SU-DHL-6 (cell line): Measurements from ENCODE around the gene CACNA1C.

Source experiments
- H2AFZ ChIP-seq: fragments of 200-600 bp; sonication (generic); 2 replicates; pipeline ENCODE4 v1.6.1; 2014; ENCODE audit warnings: low read depth, mild to moderate bottlenecking, moderate library complexity, mixed read lengths, antibody characterized with exemption, low read length; ENCODE audit not compliant: severe bottlenecking
- H3F3A ChIP-seq: fragments of 200-600 bp; shearing (Covaris generic); 2 replicates; pipeline ENCODE4 v1.6.0; 2016; ENCODE audit warnings: antibody characterized with exemption, mild to moderate bottlenecking; ENCODE audit not compliant: insufficient read depth
- H3K27ac ChIP-seq: fragments of 200-600 bp; sonication (generic); 2 replicates; pipeline ENCODE4 v1.5.1; 2016; ENCODE audit warnings: low read depth, mild to moderate bottlenecking, low read length, moderate library complexity, mixed read lengths
- H3K27me3 ChIP-seq: fragments of 200-600 bp; sonication (generic), shearing (Covaris generic); 2 replicates; pipeline ENCODE4 v1.6.0; 2014; ENCODE audit warnings: mild to moderate bottlenecking, low read length
- H3K36me3 ChIP-seq: fragments of 200-600 bp; sonication (generic); 2 replicates; pipeline ENCODE4 v1.6.1; 2014; ENCODE audit warnings: mild to moderate bottlenecking, low read length, mixed read lengths
- H3K4me2 ChIP-seq: fragments of 300-600, 200-600 bp; shearing (Covaris generic), sonication (generic); 2 replicates; pipeline ENCODE4 v1.6.0; 2014; ENCODE audit warnings: low read length, low read depth, mild to moderate bottlenecking; ENCODE audit not compliant: poor library complexity, severe bottlenecking
- H3K4me3 ChIP-seq: fragments of 200-600 bp; sonication (generic); 2 replicates; pipeline ENCODE4 v1.5.1; 2014; ENCODE audit warnings: antibody characterized with exemption, low read length, mild to moderate bottlenecking, mixed read lengths; ENCODE audit not compliant: insufficient read depth, poor library complexity, severe bottlenecking
- H3K79me2 ChIP-seq: fragments of 200-600 bp; sonication (generic); 2 replicates; pipeline ENCODE4 v1.6.1; 2014; ENCODE audit warnings: mild to moderate bottlenecking, low read length, moderate library complexity; ENCODE audit not compliant: insufficient read depth
- H3K9ac ChIP-seq: fragments of 200-600 bp; sonication (generic); 2 replicates; pipeline ENCODE4 v1.7.0; 2014; ENCODE audit warnings: mild to moderate bottlenecking, low read length
- H3K9me2 ChIP-seq: fragments of 200-600 bp; sonication (generic); replicated peaks from 2 replicates; pipeline ENCODE4 v1.6.1; 2014; ENCODE audit warnings: low read length; ENCODE audit not compliant: insufficient read depth
- H3K9me3 ChIP-seq: fragments of 200-600 bp; sonication (generic); 2 replicates; pipeline ENCODE4 v1.6.1; 2014; ENCODE audit warnings: low read length, mixed read lengths; ENCODE audit not compliant: insufficient read depth
- H4K20me1 ChIP-seq: fragments of 200-600 bp; sonication (generic); 2 replicates; pipeline ENCODE4 v1.6.1; 2014; ENCODE audit warnings: low read depth, mild to moderate bottlenecking, antibody characterized with exemption, low read length, moderate library complexity, mixed read lengths
- EZH2phosphoT487 ChIP-seq: fragments of 200-600 bp; sonication (generic), shearing (Covaris generic); conservative IDR thresholded peaks from 2 replicates; pipeline ENCODE4 v1.6.1; 2018; ENCODE audit warnings: mild to moderate bottlenecking, antibody characterized with exemption, low read length, moderate library complexity, mixed read lengths
- TF ChIP-seq, protein P1 (sequence below): fragments of 200-600 bp; sonication (generic); IDR thresholded peaks from one replicate; pipeline ENCODE4 v1.5.1; 2017; ENCODE audit warnings: antibody characterized with exemption, mild to moderate bottlenecking, low read length, moderate library complexity; ENCODE audit not compliant: insufficient read depth, poor library complexity, severe bottlenecking

CACNA1C gene

DNA sequence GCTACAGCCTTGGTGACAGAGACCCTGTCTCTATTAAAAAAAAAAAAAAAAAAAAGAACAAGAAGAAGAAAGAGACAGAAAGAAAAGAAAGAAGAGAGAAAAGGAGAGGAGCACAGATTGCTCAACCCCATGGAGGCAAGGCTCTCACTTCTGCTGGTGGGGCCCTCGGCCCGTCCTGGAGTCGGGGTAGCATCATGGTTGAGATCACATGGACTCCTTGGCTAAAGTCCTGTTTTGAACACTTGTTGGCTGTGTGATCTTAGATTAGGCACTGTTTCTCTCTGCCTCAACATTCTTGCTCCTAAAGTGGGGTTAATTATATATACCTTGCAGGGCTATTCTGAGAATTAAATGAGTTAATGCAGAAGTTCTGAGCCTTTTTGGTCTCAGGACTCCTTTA lies 207.7 kb downstream of the CACNA1C start:
- H3K4me3 ChIP-seq = no peak overlapping the region
- peak overlapping the region; percentile 70 for H3K4me2 ChIP-seq
- H4K20me1 ChIP-seq = no peaks in the 10 kb centered on the region
- H3K36me3 ChIP-seq = no peaks in the 10 kb centered on the region
- peak overlapping the region; percentile 48; the same call in 1 of the 2 replicates for H3K9ac ChIP-seq
- H2AFZ ChIP-seq = no peak overlapping the region
- TF ChIP-seq, protein P1, sequence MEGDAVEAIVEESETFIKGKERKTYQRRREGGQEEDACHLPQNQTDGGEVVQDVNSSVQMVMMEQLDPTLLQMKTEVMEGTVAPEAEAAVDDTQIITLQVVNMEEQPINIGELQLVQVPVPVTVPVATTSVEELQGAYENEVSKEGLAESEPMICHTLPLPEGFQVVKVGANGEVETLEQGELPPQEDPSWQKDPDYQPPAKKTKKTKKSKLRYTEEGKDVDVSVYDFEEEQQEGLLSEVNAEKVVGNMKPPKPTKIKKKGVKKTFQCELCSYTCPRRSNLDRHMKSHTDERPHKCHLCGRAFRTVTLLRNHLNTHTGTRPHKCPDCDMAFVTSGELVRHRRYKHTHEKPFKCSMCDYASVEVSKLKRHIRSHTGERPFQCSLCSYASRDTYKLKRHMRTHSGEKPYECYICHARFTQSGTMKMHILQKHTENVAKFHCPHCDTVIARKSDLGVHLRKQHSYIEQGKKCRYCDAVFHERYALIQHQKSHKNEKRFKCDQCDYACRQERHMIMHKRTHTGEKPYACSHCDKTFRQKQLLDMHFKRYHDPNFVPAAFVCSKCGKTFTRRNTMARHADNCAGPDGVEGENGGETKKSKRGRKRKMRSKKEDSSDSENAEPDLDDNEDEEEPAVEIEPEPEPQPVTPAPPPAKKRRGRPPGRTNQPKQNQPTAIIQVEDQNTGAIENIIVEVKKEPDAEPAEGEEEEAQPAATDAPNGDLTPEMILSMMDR = no peak
- TF ChIP-seq EZH2phosphoT487 = no peak
- no peaks in the 10 kb centered on the region for H3K9me2 ChIP-seq
- no peaks in the 10 kb centered on the region for H3K9me3 ChIP-seq
- H3K27ac ChIP-seq = peak overlapping the region; percentile 96; the same call in 1 of the 2 replicates
- peaks cover 28% of the 10 kb centered on the region; the same call in 1 of the 2 replicates for H3F3A ChIP-seq
- H3K27me3 ChIP-seq = no peaks in the 10 kb centered on the region
- H3K79me2 ChIP-seq = no peaks in the 10 kb centered on the region

DNA sequence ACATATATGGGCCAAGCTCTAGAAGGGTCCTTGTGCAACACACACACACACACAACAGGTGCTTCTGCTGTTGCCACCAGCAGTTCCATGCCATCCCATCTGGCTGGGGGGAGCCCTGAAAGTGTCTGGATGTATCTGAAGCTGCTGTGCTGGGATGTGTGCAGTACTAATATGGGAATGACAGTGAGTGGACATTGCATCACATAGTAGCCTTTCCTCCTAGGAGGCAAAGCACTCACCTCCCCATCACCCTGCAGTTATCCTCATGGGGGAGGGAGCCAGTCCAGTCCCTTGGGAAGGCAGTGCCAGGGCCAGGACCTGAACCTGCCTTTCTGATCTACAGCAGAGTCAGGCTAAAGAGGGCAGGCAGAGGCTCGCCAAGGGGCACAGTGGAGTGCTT lies 208.9 kb downstream of the CACNA1C start:
- H3K27me3 ChIP-seq = no peaks in the 10 kb centered on the region
- no peak overlapping the region for H2AFZ ChIP-seq
- no peaks in the 10 kb centered on the region for H3K36me3 ChIP-seq
- H3K9me3 ChIP-seq = no peaks in the 10 kb centered on the region
- no peak overlapping the region for H3K4me3 ChIP-seq
- no peak overlapping the region for H3K27ac ChIP-seq
- H3K9me2 ChIP-seq = no peaks in the 10 kb centered on the region
- no peak overlapping the region for H3K9ac ChIP-seq
- no peaks in the 10 kb centered on the region for H3K79me2 ChIP-seq
- TF ChIP-seq, protein P1 = no peak
- TF ChIP-seq EZH2phosphoT487 = no peak
- H4K20me1 ChIP-seq = no peaks in the 10 kb centered on the region
- H3F3A ChIP-seq = peaks cover 21% of the 10 kb centered on the region; the same call in 1 of the 2 replicates
- H3K4me2 ChIP-seq = no peak overlapping the region

- no peaks in the 10 kb centered on the region for H3K9me3 ChIP-seq
- H3K9me2 ChIP-seq = no peaks in the 10 kb centered on the region
- H3K79me2 ChIP-seq = no peaks in the 10 kb centered on the region
- TF ChIP-seq, protein P1 = no peak
- no peak for TF ChIP-seq EZH2phosphoT487
- H4K20me1 ChIP-seq = no peaks in the 10 kb centered on the region
- H3K4me2 ChIP-seq = no peak overlapping the region
- H3K4me3 ChIP-seq = no peak overlapping the region
- no peak overlapping the region for H3K27ac ChIP-seq
- no peaks in the 10 kb centered on the region for H3K27me3 ChIP-seq
- H3K36me3 ChIP-seq = no peaks in the 10 kb centered on the region
- H3K9ac ChIP-seq = no peak overlapping the region
- peaks cover 19% of the 10 kb centered on the region; the same call in 1 of the 2 replicates for H3F3A ChIP-seq
- no peak overlapping the region for H2AFZ ChIP-seq
Measured at GRCh38 chr12:2262449-2262848, 209.7 kb downstream of the CACNA1C start.

DNA sequence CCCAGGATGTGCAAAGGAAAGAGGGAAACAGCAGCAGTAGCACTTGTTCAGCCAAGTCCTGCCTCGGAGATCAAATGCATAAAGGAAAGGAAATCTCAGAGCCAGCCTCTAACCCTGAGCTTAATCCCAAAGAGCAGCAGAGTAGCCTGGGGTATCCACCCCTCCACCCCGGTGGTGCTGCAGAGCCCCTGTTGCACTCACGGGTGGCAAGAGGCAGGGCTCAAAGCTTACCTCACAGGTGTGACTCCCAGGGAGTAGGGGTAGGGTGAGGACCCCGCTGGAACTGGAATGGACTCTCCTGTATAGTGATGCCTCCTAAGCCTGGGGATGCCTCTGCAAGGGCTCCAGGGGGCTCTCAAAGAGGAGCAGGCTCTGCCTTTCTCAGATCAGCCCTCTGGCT lies 211.1 kb downstream of the CACNA1C start:
- Histone ChIP-seq H3F3A (peaks cover 11% of the 10 kb centered on the region; the same call in 1 of the 2 replicates), H3K4me2 (no peak overlapping the region)

More for the DNA sequence above, 211.1 kb downstream of the CACNA1C start:
- H3K27ac ChIP-seq = no peak overlapping the region
- no peaks in the 10 kb centered on the region for H4K20me1 ChIP-seq
- TF ChIP-seq EZH2phosphoT487 = no peak
- TF ChIP-seq, protein P1 = no peak
- no peak overlapping the region for H3K9ac ChIP-seq
- no peaks in the 10 kb centered on the region for H3K9me3 ChIP-seq
- H3K9me2 ChIP-seq = no peaks in the 10 kb centered on the region
- H2AFZ ChIP-seq = no peak overlapping the region
- no peaks in the 10 kb centered on the region for H3K36me3 ChIP-seq
- H3K4me3 ChIP-seq = no peak overlapping the region
- no peaks in the 10 kb centered on the region for H3K79me2 ChIP-seq
- H3K27me3 ChIP-seq = no peaks in the 10 kb centered on the region
